Progenitor cell of endocrine pancreas (in vitro differentiated cells): Measurements from ENCODE around the gene PSMB7. TPM values are rescaled to one million over a fixed set of nuclear protein-coding genes. Genes with fewer than 3 reads are reported as not detected.

Source experiments
- DNase-seq: peaks from one replicate; pipeline ENCODE4 v3.0.0; 2021; ENCODE audit warnings: low spot score; ENCODE audit not compliant: unreplicated experiment
- H3K27ac Mint-ChIP-seq: 2 replicates; pipeline ENCODE4 v1.8.0; 2021; ENCODE audit warnings: mild to moderate bottlenecking, moderate library complexity, mixed read lengths
- H3K27me3 Mint-ChIP-seq: 2 replicates; pipeline ENCODE4 v1.8.0; 2021; ENCODE audit warnings: mixed read lengths
- H3K36me3 Mint-ChIP-seq: 2 replicates; pipeline ENCODE4 v1.8.0; 2022; ENCODE audit warnings: mixed read lengths; ENCODE audit not compliant: insufficient read depth
- H3K4me1 Mint-ChIP-seq: 2 replicates; pipeline ENCODE4 v1.8.0; 2021; ENCODE audit warnings: low read depth, mixed read lengths
- H3K4me3 Mint-ChIP-seq: 2 replicates; pipeline ENCODE4 v1.8.0; 2021; ENCODE audit warnings: low read depth, mild to moderate bottlenecking, moderate library complexity, mixed read lengths
- H3K9me3 Mint-ChIP-seq: 2 replicates; pipeline ENCODE4 v1.8.0; 2021; ENCODE audit warnings: low read depth, mixed read lengths
- total RNA-seq: library from RNA; stranded (reverse); gene quantifications from 2 replicates; pipeline ENCODE4 v1.2.1, GENCODE V29; 2021
- TF ChIP-seq, protein P1 (sequence below): fragments of 200-600 bp; sonication (generic); IDR thresholded peaks from one replicate; pipeline ENCODE4 v1.5.0; 2021; ENCODE audit warnings: antibody characterized with exemption, mild to moderate bottlenecking; ENCODE audit not compliant: unreplicated experiment

PSMB7 gene
- total RNA-seq, 1 donor from 2014 or later, result 144 TPM

DNA sequence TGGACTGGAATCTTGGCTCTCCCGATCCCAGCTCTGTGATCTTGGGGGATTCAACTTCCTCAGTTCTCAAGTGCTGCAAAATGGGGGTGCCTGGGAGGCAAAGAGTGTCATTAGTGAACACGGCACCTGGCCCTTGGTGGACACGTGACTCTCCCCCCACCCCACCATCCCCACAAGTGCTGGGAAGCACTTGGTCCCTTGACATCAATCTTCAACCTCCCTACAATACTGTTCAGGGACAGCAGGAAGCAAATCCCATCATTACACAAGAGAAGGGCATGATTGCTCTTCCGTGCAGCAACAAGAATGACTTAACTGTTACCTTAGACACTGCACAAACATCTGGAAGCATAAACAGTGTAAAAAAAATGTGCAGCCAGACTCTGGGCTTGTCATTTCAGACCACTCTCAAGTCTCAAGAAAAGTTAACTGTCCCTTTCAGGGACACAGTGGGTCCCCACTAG lies 61.4 kb downstream of the PSMB7 start:
- peaks cover 12% of the 10 kb centered on the region for H3K36me3 Mint-ChIP-seq
- TF ChIP-seq, protein P1, sequence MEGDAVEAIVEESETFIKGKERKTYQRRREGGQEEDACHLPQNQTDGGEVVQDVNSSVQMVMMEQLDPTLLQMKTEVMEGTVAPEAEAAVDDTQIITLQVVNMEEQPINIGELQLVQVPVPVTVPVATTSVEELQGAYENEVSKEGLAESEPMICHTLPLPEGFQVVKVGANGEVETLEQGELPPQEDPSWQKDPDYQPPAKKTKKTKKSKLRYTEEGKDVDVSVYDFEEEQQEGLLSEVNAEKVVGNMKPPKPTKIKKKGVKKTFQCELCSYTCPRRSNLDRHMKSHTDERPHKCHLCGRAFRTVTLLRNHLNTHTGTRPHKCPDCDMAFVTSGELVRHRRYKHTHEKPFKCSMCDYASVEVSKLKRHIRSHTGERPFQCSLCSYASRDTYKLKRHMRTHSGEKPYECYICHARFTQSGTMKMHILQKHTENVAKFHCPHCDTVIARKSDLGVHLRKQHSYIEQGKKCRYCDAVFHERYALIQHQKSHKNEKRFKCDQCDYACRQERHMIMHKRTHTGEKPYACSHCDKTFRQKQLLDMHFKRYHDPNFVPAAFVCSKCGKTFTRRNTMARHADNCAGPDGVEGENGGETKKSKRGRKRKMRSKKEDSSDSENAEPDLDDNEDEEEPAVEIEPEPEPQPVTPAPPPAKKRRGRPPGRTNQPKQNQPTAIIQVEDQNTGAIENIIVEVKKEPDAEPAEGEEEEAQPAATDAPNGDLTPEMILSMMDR, result no peak
- no peak overlapping the region for H3K4me3 Mint-ChIP-seq
- no peak for DNase-seq
- no peak overlapping the region for H3K27ac Mint-ChIP-seq
- no peaks in the 10 kb centered on the region for H3K27me3 Mint-ChIP-seq
- H3K9me3 Mint-ChIP-seq, result no peaks in the 10 kb centered on the region
- H3K4me1 Mint-ChIP-seq, result peaks cover 8% of the 10 kb centered on the region

- Mint-ChIP-seq H3K36me3 (peaks cover 12% of the 10 kb centered on the region), H3K27ac (peak overlapping the region; percentile 63), H3K4me1 (peaks cover 8% of the 10 kb centered on the region), H3K27me3 (no peaks in the 10 kb centered on the region), H3K4me3 (no peak overlapping the region), H3K9me3 (no peaks in the 10 kb centered on the region)
- TF ChIP-seq, protein P1, result no peak
- DNase-seq, result no peak
Measured at GRCh38 chr9:124353166-124353768, 62.0 kb downstream of the PSMB7 start.

DNA sequence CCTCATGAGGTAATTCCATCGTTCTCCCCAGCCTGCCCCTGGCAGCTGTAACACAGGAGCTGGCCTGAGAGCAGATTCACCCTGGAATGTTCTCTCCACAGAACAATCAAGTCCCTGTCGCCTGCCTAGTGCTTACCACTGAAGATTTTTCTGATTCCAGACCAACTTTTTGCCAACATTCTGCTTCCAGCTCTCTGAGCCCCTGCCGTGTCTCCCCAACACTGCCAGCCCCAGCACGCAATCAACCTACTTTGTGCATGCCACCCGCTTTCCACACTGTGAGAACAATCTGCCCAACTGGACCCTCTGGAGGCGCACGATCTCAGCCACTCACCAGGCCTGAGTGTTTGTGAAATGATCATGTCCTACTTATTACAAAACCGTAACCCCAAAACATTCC lies 62.6 kb downstream of the PSMB7 start:
- no peak for DNase-seq
- TF ChIP-seq, protein P1, result no peak
- Mint-ChIP-seq H3K4me3 (no peak overlapping the region), H3K27me3 (no peaks in the 10 kb centered on the region), H3K36me3 (peaks cover 12% of the 10 kb centered on the region), H3K27ac (no peak overlapping the region), H3K4me1 (peaks cover 8% of the 10 kb centered on the region), H3K9me3 (no peaks in the 10 kb centered on the region)

DNA sequence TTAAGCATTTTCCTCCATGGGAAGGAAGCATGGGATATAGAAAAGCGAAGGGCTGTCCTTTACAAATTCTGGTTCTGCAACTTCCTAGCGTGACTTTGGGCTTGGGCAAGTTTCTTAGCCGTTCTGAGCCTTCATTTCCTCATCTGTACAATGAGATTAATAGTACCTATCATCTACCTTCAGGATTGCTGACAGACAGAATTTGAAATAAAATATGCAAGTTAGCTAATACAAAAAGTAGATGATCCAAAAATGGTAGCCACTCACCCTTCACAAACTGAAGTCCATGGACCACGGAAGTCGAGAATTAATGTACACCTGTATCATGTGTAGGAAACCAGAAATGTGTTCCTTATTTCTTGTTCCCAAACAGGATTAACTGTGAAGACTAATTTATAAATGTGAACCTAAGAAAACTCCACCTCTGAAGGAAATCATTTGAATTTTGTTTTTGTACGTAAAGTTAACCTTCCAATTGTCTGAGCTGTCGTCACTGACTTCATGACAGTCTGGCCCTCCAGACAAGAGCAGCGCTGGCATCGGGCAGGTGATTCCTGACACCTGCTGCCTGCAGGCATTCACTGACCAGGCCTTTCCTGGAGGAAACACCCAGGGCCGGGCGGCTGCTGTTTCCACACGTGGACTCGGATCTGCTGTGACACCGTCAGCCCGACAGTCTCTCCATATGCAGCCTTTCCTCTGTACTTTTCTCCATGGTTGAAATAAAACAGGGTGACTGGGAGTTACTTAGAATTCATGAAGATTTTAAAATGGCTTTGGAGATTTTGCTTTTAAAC lies 63.4 kb downstream of the PSMB7 start:
- peaks cover 12% of the 10 kb centered on the region for H3K36me3 Mint-ChIP-seq
- no peak for DNase-seq
- no peak overlapping the region for H3K4me3 Mint-ChIP-seq

More for the DNA sequence above, 63.4 kb downstream of the PSMB7 start:
- TF ChIP-seq, protein P1, result no peak
- Mint-ChIP-seq H3K4me1 (peaks cover 8% of the 10 kb centered on the region), H3K27ac (peak overlapping the region; percentile 82), H3K9me3 (no peaks in the 10 kb centered on the region), H3K27me3 (no peaks in the 10 kb centered on the region)
